ENCODE measurements around the gene P2RY8. TPM values are rescaled to one million over a fixed set of nuclear protein-coding genes. Genes with fewer than 3 reads are reported as not detected.

The P2RY8 gene
- total RNA-seq, 1 donor from 2014 or later, result not detected

GRCh38 chrX:1521459-1521956 lies 15.5 kb downstream of the P2RY8 start:
- Mint-ChIP-seq H3K9me3 (ENCODE audit: unreplicated experiment) (peaks cover 5% of the 10 kb centered on the region), H3K36me3 (ENCODE audit: unreplicated experiment) (no peaks in the 10 kb centered on the region), H3K4me3 (ENCODE audit: unreplicated experiment) (no peak overlapping the region), H3K27ac (ENCODE audit: unreplicated experiment) (no peak overlapping the region), H3K4me1 (ENCODE audit: unreplicated experiment) (no peaks in the 10 kb centered on the region), H3K27me3 (ENCODE audit: unreplicated experiment) (no peaks in the 10 kb centered on the region)
- no peak for TF ChIP-seq CTCF (IDR thresholded peaks at IDR 0.05)
- DNase-seq (ENCODE audit: extremely low spot score, unreplicated experiment), result peak; percentile 36

- Mint-ChIP-seq H3K27me3 (ENCODE audit: unreplicated experiment) (no peaks in the 10 kb centered on the region), H3K36me3 (ENCODE audit: unreplicated experiment) (no peaks in the 10 kb centered on the region), H3K4me3 (ENCODE audit: unreplicated experiment) (no peak overlapping the region), H3K4me1 (ENCODE audit: unreplicated experiment) (no peaks in the 10 kb centered on the region), H3K9me3 (ENCODE audit: unreplicated experiment) (peaks cover 5% of the 10 kb centered on the region), H3K27ac (ENCODE audit: unreplicated experiment) (no peak overlapping the region)
- no peak for TF ChIP-seq CTCF (IDR thresholded peaks at IDR 0.05)
- DNase-seq (ENCODE audit: extremely low spot score, unreplicated experiment), result no peak
These were observed 16.6 kb downstream of the P2RY8 start for GRCh38 chrX:1520350-1520749.

GRCh38 chrX:1519022-1519497 lies 17.9 kb downstream of the P2RY8 start:
- no peaks in the 10 kb centered on the region for H3K36me3 Mint-ChIP-seq (ENCODE audit: unreplicated experiment)
- H3K4me1 Mint-ChIP-seq (ENCODE audit: unreplicated experiment), result no peaks in the 10 kb centered on the region
- H3K9me3 Mint-ChIP-seq (ENCODE audit: unreplicated experiment), result peaks cover 5% of the 10 kb centered on the region
- no peak overlapping the region for H3K4me3 Mint-ChIP-seq (ENCODE audit: unreplicated experiment)
- DNase-seq (ENCODE audit: extremely low spot score, unreplicated experiment), result no peak
- H3K27ac Mint-ChIP-seq (ENCODE audit: unreplicated experiment), result no peak overlapping the region
- H3K27me3 Mint-ChIP-seq (ENCODE audit: unreplicated experiment), result no peaks in the 10 kb centered on the region
- TF ChIP-seq CTCF (IDR thresholded peaks at IDR 0.05), result no peak

GRCh38 chrX:1518512-1518911 lies 18.5 kb downstream of the P2RY8 start:
- Mint-ChIP-seq H3K4me1 (ENCODE audit: unreplicated experiment) (no peaks in the 10 kb centered on the region), H3K4me3 (ENCODE audit: unreplicated experiment) (no peak overlapping the region), H3K27me3 (ENCODE audit: unreplicated experiment) (no peaks in the 10 kb centered on the region), H3K27ac (ENCODE audit: unreplicated experiment) (no peak overlapping the region), H3K9me3 (ENCODE audit: unreplicated experiment) (peaks cover 5% of the 10 kb centered on the region), H3K36me3 (ENCODE audit: unreplicated experiment) (no peaks in the 10 kb centered on the region)
- no peak for TF ChIP-seq CTCF (IDR thresholded peaks at IDR 0.05)
- peak; percentile 25 for DNase-seq (ENCODE audit: extremely low spot score, unreplicated experiment)

GRCh38 chrX:1516596-1517104 lies 20.3 kb downstream of the P2RY8 start:
- peak; percentile 78 for DNase-seq (ENCODE audit: extremely low spot score, unreplicated experiment)
- TF ChIP-seq CTCF (IDR thresholded peaks at IDR 0.05), result no peak
- Mint-ChIP-seq H3K4me1 (ENCODE audit: unreplicated experiment) (no peaks in the 10 kb centered on the region), H3K9me3 (ENCODE audit: unreplicated experiment) (peaks cover 5% of the 10 kb centered on the region), H3K36me3 (ENCODE audit: unreplicated experiment) (no peaks in the 10 kb centered on the region), H3K27ac (ENCODE audit: unreplicated experiment) (no peak overlapping the region), H3K27me3 (ENCODE audit: unreplicated experiment) (no peaks in the 10 kb centered on the region), H3K4me3 (ENCODE audit: unreplicated experiment) (no peak overlapping the region)

Data from osteocyte (in vitro differentiated cells).